Measurements from ENCODE around the gene EIF4ENIF1.
"Not testable (repeated sequence)": the region's sequence is repeated elsewhere in the genome, so short reads cannot be mapped to it uniquely, and the experiment has no call there.

Gene EIF4ENIF1

DNA sequence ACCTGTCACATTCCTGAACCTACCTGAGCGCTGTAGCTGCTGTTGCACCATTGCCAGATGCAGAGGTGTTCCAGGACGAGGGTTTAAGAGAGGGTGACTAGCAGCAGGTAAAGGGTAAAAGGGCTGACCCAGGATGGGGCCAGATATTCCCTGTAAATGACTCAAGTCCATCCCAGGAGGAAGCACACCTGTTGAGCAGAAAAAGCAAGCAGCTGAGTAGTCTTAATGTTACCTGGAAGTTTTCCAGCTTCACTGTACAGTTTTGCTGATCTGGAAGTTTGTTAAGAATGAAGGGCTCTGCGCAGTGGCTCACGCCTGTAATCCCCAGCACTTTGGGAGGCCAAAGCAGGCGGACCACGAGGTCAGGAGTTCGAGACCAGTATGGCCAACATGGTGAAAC, 49.0 kb downstream of the EIF4ENIF1 start:
- DNase-seq: no peak

DNA sequence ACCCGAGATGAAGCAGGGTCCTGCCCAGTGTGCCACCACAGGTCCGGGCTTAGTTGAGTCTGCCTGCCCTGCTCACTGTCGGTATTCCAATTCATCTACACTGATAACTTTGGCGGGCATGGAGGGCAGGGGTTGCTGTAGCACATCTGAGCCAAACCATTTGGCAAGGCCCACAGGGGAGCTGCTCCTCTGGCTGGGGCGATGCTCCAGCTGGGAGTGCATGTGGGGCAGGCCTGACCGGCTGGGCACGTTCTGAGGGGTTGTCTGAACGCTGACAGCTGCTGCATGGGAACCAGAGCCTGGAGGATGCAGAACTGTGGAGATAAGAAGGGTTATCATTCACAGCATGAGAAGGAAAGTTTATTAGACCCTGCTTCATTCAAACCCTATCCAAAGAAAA, 49.8 kb downstream of the EIF4ENIF1 start:
- DNase-seq: no peak

DNA sequence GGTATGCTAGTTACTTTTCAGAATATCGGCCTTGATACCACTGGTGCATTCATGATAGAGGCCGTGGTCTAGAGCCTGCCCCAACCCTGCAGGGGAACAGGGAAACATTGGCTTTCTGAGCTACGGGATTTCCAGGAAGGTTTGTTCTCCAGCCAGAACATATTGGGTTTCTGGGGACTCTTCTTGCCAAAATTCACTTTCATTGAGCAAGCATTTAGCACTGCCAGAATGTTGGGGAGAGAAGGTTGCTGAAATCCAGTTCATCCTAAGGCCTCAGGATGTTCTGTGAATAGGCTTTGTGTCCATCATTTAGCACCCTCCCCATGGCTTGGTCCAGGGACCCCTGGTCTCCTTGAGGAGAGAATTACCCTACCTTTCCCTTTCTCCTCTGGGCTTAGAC, 53.5 kb downstream of the EIF4ENIF1 start:
- DNase-seq: no peak

DNA sequence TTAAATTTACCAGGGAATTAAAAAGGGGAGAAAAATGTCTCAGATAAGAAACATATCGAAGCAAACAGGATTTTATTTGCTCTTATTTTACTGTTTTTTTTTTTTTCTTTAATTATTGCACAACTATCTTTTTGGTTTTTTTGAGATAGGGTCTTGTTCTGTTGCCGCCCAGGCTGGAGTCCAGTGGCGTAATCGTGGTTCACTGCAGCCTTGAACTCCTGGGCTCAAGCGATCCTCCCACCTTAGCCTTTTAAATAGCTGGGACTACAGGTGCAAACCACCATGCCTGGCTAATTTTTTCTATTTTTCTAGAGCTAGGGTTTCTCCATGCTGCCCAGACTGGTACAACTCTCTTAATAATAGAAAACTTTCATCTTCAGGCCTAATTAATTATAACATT, 57.7 kb downstream of the EIF4ENIF1 start:
- no peak for DNase-seq

DNA sequence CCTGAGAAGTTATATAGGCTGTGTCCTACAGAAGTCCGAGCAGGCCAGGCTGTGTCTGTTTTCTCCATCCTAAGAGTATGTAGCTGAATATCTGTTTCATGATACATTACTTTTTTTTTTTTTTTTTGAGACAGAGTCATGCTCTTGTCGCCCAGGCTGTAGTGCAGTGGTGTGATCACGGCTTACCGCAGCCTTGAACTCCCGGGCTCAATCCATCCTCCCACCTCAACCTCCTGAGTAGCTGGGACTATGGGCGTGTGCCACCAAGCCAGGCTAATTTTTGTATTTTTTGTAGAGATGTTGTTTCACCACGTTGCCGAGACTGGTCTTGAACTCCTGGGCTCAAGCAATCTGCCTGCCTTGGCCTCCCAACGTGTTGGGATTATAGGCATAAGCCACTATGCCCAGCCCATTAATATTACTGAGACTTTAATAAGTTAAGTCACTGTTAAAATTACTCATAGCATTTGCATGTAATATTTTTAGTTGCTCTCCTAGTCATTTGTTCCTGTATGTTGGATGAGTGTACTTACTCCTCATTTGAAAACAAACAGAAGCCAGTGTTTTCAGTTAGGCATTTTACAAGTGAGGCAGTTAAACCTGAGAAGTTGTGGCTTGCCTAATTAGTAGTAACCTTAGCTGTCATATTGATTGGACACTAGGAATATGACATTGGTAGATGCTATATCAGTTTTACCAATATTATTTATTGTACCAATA, 64.2 kb downstream of the EIF4ENIF1 start:
- DNase-seq: no peak

DNA sequence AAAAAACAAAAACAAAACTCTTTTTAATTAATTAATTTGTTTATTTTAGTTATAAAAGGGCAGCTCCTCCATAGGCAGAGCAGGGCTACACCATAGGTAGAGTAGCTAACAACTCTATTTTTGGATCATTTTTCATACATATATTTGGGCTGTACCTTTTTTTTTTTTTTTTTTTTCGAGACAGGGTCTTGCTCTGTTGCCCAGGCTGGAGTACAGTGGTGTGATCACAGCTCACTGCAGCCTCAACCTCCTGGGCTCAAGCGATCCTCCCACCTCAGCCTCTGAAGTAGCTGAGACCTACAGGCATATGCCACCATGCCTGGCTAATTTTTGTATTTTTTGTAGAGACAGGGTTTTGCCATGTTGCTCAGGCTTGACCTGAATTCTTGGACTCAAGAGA, 87.3 kb downstream of the EIF4ENIF1 start:
- DNase-seq: not testable (repeated sequence)

DNA sequence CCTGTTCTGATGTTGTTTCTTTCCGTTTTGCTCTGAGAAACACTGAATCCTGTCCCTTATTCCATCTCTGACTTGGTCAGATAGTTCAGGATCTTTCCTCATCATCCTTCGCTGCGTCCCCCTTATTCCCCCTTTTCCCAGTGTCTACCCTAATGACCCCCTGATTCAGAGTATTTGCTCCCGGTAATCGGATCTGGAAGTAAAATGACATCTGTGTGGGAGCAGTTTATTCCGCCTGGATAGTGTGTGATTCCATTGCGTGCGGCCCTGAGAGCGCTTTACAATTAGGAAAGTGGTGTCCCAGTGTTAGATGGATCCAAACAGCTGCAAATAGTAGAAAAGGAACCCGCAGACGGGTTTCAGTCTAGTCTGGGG, 89.6 kb downstream of the EIF4ENIF1 start:
- DNase-seq: no peak

DNA sequence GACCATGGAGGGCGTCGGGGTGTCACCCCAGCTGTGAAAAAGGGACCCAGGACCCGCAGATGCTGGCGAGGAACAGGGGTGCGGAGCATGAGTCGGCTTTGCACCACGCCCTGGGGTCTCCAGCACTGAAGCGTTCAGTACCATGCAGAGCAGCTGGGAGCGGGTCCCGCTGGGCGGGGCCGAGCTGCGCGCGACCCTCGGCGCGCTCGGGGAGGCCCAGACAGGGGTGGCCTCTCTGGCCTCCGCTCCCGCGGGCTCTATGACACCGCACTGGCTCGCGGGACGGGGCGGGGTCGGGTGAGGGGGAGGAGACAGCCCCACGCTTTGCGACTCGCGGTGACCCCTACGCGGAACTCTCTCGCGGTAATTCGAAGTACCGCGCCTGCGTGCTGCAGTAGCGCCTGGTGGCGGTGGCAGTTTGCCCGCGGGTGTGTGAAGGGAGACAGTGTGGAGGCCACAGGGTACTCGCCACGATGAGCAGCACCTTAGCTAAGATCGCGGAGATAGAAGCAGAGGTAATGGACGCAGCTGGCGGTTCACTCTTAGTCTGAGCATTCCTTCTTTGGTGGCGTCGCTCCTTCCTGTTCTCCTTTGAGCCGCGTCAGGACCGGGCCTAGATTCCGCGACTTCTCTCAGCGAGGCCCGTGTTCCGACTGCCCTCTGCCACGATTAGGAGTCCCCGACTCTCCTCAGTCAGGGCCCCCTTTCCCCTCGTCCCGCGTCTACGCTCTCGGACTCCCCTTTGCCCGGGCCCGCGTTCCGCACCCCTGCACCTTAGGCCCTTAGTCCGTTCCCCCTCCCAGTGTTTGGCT, 90.2 kb downstream of the EIF4ENIF1 start, which contains the start of gene DRG1:
DRG1 (plus strand) TSS at position 394 of the 812 bp plus-strand sequence; CDS start at position 474, 80 bp downstream.
- DNase-seq: peak; percentile 98

DNA sequence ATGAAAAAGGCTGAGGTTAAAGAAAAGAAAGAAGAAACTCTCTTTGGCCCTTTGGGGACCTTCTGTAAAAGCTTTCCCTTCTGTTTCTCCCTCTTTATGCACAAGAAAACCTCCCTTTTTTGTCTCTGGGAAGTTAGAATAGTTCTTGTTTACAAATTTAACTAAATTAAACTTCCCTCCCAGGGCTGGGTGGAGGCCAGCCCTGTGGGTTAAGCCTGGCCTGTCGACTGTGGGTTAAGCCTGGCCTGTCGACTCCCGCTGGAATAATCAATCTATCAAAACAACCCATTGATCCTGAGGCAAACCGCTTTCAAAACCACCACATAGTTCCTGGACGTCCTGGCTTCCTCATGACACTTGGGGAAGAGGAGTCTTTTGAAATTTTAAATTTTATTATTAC, 91.4 kb downstream of the EIF4ENIF1 start:
- no peak for DNase-seq

DNA sequence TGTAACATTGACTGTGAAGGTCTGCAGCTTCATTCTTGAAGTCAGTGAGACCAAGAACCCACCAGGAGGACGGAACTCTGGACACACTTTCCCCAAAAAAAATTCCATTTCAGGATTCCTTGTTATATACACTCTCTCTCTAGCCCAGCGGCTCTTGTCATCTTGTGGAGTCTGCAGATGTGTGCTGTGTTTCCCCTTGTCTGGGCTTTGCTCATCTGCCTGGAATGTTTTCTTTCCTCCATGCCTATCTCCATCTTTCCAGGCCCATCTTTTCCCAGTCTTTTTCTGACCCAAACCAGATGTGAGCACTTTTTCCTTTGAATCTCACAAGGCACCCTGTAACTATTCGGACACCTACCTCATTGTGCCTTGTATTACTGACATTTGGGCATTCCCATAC, 95.3 kb downstream of the EIF4ENIF1 start:
- DNase-seq: no peak

DNA sequence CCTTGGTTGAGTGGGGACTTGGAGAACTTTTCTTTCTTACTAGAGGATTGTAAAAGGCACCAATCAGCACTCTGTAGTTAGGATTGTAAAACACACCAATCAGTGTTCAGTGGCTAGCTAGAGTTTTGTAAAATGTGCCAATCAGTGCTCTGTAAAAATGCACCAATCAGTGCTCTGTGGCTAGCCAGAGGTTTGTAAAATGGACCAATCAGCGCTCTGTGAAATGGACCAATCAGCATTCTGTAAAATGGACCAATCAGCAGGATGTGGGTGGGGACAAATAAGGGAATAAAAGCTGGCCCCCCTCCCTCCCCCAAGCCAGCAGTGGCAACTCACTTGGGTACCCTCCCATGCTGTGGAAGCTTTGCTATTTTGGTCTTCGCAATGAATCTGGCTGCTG, 95.7 kb downstream of the EIF4ENIF1 start:
- no peak for DNase-seq
